EH (cell line): Measurements from ENCODE around the gene USP33.
"Not testable (repeated sequence)": the region's sequence is repeated elsewhere in the genome, so short reads cannot be mapped to it uniquely, and the experiment has no call there.

Experiments
- DNase-seq: peaks from one replicate; pipeline ENCODE4 v3.0.0-alpha.2; 2015; ENCODE audit warnings: low read depth

Gene USP33

GRCh38 chr1:77759071-77760028, at the start of gene USP33:
TSS of gene USP33 (minus strand) at chr1:77759852. CDS start at chr1:77741697, 18,155 bp downstream.
- DNase-seq = peak; percentile 86

GRCh38 chr1:77803371-77803770, 43.7 kb upstream of the USP33 start:
- DNase-seq = no peak

- no peak for DNase-seq
These were observed 42.4 kb upstream of the USP33 start for GRCh38 chr1:77802026-77802425.

DNA sequence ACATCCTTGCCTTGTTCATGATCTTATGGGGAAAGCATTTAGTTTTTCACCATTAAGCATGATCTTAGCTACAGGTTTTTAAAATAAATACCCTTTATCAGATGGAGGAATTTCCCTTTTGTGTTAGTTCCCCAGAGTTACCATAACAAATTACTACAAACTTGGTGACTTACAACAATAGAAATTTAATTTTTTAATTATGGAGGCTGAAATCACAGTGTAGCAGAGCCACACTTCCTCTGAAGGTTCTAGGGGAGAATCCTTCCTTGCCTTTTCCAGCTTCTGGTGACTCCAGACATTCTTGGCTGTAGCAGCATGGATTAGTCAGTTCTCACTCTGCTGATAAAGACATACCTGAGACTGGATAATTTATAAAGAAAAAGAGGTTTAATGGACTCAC, 38.3 kb upstream of the USP33 start:
- peak; percentile 29 for DNase-seq

DNA sequence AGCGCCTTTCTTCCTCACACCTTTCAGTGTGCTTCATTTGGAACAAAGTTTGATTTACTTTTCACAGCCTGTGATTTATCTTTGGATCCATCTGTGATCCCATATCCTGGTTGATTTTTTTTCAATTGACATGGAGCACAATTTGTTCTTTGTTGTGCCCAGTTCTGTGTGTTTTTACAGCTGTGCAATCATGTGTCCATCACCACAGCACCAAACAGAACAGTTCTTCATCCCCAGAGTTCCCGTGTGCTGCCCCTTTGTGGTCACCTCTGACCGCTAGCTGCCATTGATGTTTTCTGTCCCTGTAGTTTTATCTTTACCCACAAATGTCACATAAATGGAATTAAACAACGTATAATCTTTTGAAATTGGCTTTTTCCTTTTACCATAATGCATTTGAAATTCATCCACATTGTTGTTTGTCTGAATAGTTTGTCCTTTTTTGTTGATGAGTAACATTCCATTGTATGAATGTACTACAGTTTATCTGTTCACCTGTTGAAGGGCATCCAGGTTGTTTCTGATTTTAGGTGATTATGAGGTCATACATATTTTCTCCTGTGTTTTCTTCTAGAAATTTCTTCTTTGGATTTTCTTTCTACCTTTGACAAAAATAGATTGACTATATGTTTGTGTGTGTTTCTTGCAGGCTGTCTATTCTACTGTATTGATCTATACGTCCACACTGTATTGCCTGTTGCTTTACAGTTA, 37.2 kb upstream of the USP33 start:
- DNase-seq = no peak

- DNase-seq = no peak
These were observed 34.9 kb upstream of the USP33 start for GRCh38 chr1:77794550-77794949.

GRCh38 chr1:77786093-77786741, 26.6 kb upstream of the USP33 start:
- DNase-seq = not testable (repeated sequence)

- no peak for DNase-seq
These were observed 23.5 kb upstream of the USP33 start for GRCh38 chr1:77783141-77783540.

GRCh38 chr1:77781683-77782082, 22.0 kb upstream of the USP33 start:
- DNase-seq = no peak

DNA sequence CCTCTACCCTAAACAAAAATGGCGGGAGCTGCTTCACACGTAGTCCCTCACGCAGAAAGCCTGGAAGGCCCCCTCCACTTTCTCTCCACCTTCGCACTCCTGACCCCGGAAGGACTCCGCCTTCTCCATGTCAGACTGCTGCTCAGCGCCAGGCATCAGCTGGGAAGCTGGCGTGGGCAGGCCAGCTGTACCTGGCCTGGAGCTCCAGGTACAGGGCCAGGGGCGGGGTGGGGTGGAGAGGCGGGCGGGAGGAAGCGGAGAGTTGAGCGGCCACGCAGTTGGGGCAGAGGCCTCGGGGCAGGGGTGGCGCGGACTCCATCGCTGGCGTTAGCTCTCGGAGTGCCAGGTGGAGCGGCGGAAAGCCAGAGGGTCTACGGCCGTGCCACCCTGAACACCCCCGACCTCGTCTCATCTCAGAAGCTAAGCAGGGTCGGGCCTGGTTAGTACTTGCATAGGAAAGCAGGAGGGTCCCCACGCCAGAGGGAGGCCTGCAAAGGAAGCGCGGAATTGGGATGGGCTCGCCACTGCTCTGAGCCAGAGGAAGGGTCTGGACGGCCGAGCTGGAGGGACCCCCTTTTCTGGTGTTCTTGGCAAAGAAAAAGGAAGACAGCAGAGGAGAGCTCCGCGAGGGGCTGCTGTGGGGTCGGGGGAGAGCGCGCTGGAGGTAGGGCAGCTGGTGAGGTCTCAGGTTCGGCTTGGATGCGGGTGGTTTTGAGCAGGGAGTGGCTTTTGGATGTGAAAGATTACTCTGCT, 20.1 kb upstream of the USP33 start, which contains the start of gene MIGA1:
TSS of gene MIGA1 (plus strand) at position 121 of the 753 bp plus-strand sequence. CDS start 3,604 bp downstream, outside the sequence.
- DNase-seq = peak; percentile 91

DNA sequence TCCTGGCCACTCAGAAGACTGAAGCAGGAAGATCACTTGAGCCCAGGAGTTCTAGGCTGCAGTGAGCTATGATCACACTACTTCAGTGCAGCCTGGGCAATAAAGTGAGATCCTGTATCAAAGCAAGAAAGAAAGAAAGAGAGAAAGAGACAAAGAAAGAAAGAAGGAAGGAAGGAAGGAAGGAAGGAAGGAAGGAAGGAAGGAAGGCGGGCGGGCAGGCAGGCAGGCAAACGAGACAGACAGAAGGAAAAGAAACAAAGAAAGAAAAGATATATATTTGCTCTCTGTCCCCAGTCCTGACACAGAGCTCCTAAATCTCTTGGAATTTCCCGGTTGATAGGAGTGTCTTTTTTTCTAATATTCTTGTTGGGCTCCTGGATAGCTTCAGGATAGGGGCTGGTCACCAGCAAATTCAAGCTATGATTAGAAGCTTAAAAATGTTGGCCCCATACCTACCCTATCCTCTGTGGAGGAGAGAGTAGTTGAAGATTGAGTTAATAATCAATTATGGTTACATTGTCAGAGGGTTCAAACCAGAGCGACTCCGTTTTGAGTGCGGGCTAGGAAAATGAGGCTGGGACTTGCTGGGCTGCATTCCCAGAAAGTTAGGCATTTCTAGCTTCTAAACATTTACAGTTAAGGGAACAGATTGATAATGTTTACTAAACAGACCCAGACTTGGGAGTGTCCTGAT, 16.5 kb upstream of the USP33 start:
- DNase-seq = no peak

- DNase-seq = no peak
These were observed 8.4 kb upstream of the USP33 start for GRCh38 chr1:77768006-77768405.

DNA sequence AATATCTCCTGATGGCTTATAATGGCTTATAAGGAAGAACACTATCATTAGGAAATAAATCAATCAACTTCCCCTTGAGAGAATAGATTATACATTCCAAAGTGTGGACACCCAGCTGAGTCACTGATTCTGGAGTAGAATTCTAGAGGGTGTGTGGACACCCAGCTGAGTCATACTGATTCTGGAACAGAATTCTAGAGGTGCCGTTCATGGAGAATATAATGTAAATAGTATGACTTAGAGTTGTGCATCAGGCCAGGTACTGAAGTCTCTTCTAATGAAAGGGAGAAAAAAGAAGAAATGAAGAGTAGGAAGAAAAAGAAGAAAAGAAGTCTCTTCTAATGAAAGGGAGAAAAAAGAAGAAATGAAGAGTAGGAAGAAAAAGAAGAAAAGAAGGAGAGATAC, 2.4 kb upstream of the USP33 start:
- peak; percentile 77 for DNase-seq

GRCh38 chr1:77757603-77758002, 2.0 kb downstream of the USP33 start:
- peak; percentile 64 for DNase-seq

DNA sequence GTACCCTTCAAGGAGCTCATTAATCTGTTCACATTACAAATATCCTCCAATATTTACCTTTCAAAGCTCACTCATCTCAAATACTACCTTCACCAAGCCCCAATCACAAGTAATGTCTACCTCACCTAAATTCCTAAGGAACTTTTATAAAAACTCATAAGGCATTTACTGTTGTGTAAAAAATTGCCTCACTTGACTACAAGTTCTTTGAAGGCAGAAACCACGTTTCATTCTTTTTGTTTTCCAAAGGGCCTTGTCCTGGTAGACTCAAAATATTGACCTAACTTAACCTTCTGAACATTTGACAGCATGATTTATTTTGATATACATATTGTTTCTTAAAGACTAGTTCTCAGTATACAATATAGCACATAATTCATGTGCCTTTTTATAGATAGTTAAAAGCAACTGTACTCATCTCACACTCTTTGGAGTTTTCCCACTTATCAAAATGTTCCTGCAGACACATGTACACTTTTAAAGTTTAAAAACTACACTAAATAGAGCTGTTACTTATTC, 2.5 kb downstream of the USP33 start:
- DNase-seq = no peak

GRCh38 chr1:77756052-77756754, 3.4 kb downstream of the USP33 start:
- no peak for DNase-seq

DNA sequence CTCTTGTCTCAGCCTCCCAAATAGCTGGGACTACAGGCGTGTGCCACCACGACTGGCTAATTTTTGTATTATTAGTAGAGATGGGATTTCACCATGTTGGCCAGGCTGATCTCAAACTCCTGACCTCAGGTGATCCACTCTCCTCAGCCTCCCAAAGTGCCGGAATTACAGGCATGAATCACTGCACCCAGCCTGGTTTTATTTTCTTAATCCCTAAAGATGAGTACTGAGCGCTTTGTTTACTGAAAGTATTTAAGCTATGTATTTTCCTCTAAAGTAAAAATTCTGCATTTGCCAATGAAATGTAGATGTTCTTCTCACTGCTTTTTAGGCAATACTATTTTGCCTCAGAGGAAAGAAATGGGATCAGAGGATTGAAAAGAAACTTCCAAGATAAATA, 10.2 kb downstream of the USP33 start:
- peak; percentile 34 for DNase-seq

GRCh38 chr1:77744576-77744975, 15.1 kb downstream of the USP33 start:
- DNase-seq = no peak

GRCh38 chr1:77742011-77742555, 17.6 kb downstream of the USP33 start:
- no peak for DNase-seq

GRCh38 chr1:77741316-77741715, 18.3 kb downstream of the USP33 start:
- DNase-seq = no peak
